SK-N-SH (cell line): ENCODE results near the gene CNOT4.

Experiments used
- EP300 ChIP-seq, 2 experiments: IDR thresholded peaks; 2 replicates each; pipeline versions ENCODE4 v1.4.0 to v1.6.1; 2012; ENCODE audit warnings: borderline replicate concordance in 1 of 2, low read depth in 1 of 2, low read length in 1 of 2
- MAX ChIP-seq: IDR thresholded peaks from 2 replicates; pipeline ENCODE4 v1.4.0; 2012; ENCODE audit warnings: low read depth
- MXI1 ChIP-seq: IDR thresholded peaks from 2 replicates; pipeline ENCODE4 v1.6.1; 2012; ENCODE audit warnings: mild to moderate bottlenecking, low read depth, low read length, improper control_type of control experiment
- POLR2AphosphoS5 ChIP-seq: IDR thresholded peaks from 2 replicates; pipeline ENCODE4 v1.6.1; 2012; ENCODE audit warnings: low read depth, low read length
- RXRA ChIP-seq: IDR thresholded peaks from 2 replicates; pipeline ENCODE4 v1.4.0; 2012; ENCODE audit warnings: low read depth, mild to moderate bottlenecking, borderline replicate concordance
- SIN3A ChIP-seq: IDR thresholded peaks from 2 replicates; pipeline ENCODE4 v1.6.1; 2012; ENCODE audit warnings: low read depth, mild to moderate bottlenecking, low read length, moderate library complexity, borderline replicate concordance
- YY1 ChIP-seq: IDR thresholded peaks from 2 replicates; pipeline ENCODE4 v1.4.0; 2012; ENCODE audit warnings: low read depth, mild to moderate bottlenecking
- TF ChIP-seq, protein P1 (sequence below): fragments of 200-600 bp; sonication (generic); IDR thresholded peaks from 2 replicates; pipeline ENCODE4 v1.6.1; 2017; ENCODE audit warnings: antibody characterized with exemption, mild to moderate bottlenecking, moderate library complexity

DNA sequence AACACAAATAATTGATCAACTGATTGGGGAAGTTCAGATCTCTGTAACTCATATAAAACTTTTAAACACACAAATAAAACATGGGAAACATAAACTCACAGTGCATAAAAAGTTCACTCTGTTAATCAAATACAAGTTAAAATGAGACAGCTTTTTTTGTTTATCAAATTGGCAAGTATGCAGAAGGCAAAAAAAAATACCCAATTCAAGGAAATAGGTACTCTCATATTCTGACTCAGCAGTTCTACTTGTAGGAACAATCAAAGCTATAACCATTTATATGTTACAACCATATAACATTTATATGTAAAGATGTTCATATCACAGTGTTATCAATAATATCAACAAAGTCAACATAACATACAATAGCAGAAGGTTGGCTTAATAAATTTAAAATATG, 102.0 kb downstream of the CNOT4 start:
- TF ChIP-seq EP300 (IDR thresholded peaks at IDR 0.05; ENCODE audit: borderline replicate concordance in 1 of 2, low read depth in 1 of 2, low read length in 1 of 2), result no peak
- TF ChIP-seq RXRA, result no peak
- no peak for TF ChIP-seq MAX
- no peak for TF ChIP-seq YY1
- TF ChIP-seq, protein P1, sequence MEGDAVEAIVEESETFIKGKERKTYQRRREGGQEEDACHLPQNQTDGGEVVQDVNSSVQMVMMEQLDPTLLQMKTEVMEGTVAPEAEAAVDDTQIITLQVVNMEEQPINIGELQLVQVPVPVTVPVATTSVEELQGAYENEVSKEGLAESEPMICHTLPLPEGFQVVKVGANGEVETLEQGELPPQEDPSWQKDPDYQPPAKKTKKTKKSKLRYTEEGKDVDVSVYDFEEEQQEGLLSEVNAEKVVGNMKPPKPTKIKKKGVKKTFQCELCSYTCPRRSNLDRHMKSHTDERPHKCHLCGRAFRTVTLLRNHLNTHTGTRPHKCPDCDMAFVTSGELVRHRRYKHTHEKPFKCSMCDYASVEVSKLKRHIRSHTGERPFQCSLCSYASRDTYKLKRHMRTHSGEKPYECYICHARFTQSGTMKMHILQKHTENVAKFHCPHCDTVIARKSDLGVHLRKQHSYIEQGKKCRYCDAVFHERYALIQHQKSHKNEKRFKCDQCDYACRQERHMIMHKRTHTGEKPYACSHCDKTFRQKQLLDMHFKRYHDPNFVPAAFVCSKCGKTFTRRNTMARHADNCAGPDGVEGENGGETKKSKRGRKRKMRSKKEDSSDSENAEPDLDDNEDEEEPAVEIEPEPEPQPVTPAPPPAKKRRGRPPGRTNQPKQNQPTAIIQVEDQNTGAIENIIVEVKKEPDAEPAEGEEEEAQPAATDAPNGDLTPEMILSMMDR, result no peak
- TF ChIP-seq SIN3A, result no peak
- no peak for TF ChIP-seq MXI1
- no peak for TF ChIP-seq POLR2AphosphoS5
